HepG2 (cell line): ENCODE measurements around the gene IL1RL2. TPM values are rescaled to one million over a fixed set of nuclear protein-coding genes. Genes with fewer than 3 reads are reported as not detected.
A peak's percentile ranks its signal among the peaks of the same experiment; 100 is the strongest.

Experiments used
- AKNA ChIP-seq: sonication (generic); formaldehyde crosslinking; IDR thresholded peaks from 2 replicates; pipeline ENCODE4 v1.4.0; 2020; ENCODE audit warnings: missing genetic modification reagents, borderline replicate concordance
- FOXO1 ChIP-seq: sonication (generic); formaldehyde crosslinking; IDR thresholded peaks from 2 replicates; pipeline ENCODE4 v1.4.0; 2020; ENCODE audit warnings: missing genetic modification reagents
- HES4 ChIP-seq: sonication (generic); formaldehyde crosslinking; IDR thresholded peaks from 2 replicates; pipeline ENCODE4 v1.9.0; 2021; ENCODE audit warnings: mild to moderate bottlenecking, missing genetic modification reagents, borderline replicate concordance
- JUND ChIP-seq: sonication (generic); formaldehyde crosslinking; IDR thresholded peaks from 2 replicates; pipeline ENCODE4 v1.8.0; 2022; ENCODE audit warnings: mild to moderate bottlenecking, missing genetic modification reagents
- MTF2 ChIP-seq: sonication (generic); formaldehyde crosslinking; IDR thresholded peaks from 2 replicates; pipeline ENCODE4 v1.5.0; 2020; ENCODE audit warnings: missing genetic modification reagents, borderline replicate concordance
- REST ChIP-seq, 2 experiments: IDR thresholded peaks; 2 replicates each; pipeline ENCODE4 v1.6.1; 2011 to 2012; ENCODE audit warnings: low read length in 2 of 2, borderline replicate concordance in 1 of 2, low read depth in 1 of 2, mild to moderate bottlenecking in 1 of 2, moderate library complexity in 1 of 2
- SALL1 ChIP-seq: sonication (generic); formaldehyde crosslinking; IDR thresholded peaks from 2 replicates; pipeline ENCODE4 v1.8.0; 2022; ENCODE audit warnings: mild to moderate bottlenecking, missing genetic modification reagents
- SRY ChIP-seq: sonication (generic); formaldehyde crosslinking; IDR thresholded peaks from 2 replicates; pipeline ENCODE4 v1.8.0; 2022; ENCODE audit warnings: mild to moderate bottlenecking, missing genetic modification reagents
- STAT6 ChIP-seq: sonication (generic); formaldehyde crosslinking; IDR thresholded peaks from 2 replicates; pipeline ENCODE4 v1.4.0; 2020; ENCODE audit warnings: missing genetic modification reagents, mild to moderate bottlenecking, borderline replicate concordance
- ZBTB43 ChIP-seq: sonication (generic); formaldehyde crosslinking; conservative IDR thresholded peaks from 2 replicates; pipeline ENCODE4 v1.4.0; 2020; ENCODE audit warnings: missing genetic modification reagents
- ZNF251 ChIP-seq: sonication (generic); formaldehyde crosslinking; IDR thresholded peaks from 2 replicates; pipeline ENCODE4 v1.9.0; 2021; ENCODE audit warnings: mild to moderate bottlenecking, missing genetic modification reagents
- ZNF790 ChIP-seq: sonication (generic); formaldehyde crosslinking; IDR thresholded peaks from 2 replicates; pipeline ENCODE4 v1.8.0; 2022; ENCODE audit warnings: missing genetic modification reagents, mild to moderate bottlenecking, borderline replicate concordance
- ZNF879 ChIP-seq: sonication (generic); formaldehyde crosslinking; IDR thresholded peaks from 2 replicates; pipeline ENCODE4 v1.8.1; 2023; ENCODE audit warnings: missing genetic modification reagents
- ZNF891 ChIP-seq: sonication (generic); formaldehyde crosslinking; IDR thresholded peaks from 2 replicates; pipeline ENCODE4 v1.5.0; 2020; ENCODE audit warnings: mild to moderate bottlenecking, missing genetic modification reagents
- polyA plus RNA-seq, 8 experiments: library from polyadenylated mRNA; depleted of rRNA in 3 of 8; stranded (reverse) in 7 of 8; unstranded in 1 of 8; fragments of >200 nt; fragmentation: Illumina TruSeq in 4 of 8; extraction: Trizol in 4 of 8; gene quantifications; 2 replicates each; pipeline versions ENCODE4 v1.2.1 to v1.2.3, GENCODE V29; 2011 to 2016; ENCODE audit warnings: low read depth in 4 of 8, missing spikeins in 1 of 8, mixed read lengths in 1 of 8; ENCODE audit not compliant: insufficient read depth in 1 of 8
- total RNA-seq, 5 experiments: library from RNA; depleted of rRNA; stranded (reverse); fragments of >200 nt; fragmentation: Illumina TruSeq; extraction: Trizol; gene quantifications; 2 replicates each; pipeline ENCODE4 v1.2.3, GENCODE V29; 2016; ENCODE audit warnings: low read depth in 1 of 5

Gene IL1RL2
- total and polyA plus RNA-seq, 2 of the 13 experiments (the other 11 are each of a cell fraction or from before 2014, with no cell fraction given), result 0.03 TPM; not detected in 1

GRCh38 chr2:102240640-102241370 is 54.0 kb downstream of the IL1RL2 start (continued):
- TF ChIP-seq ZNF790, result no peak
- peak; percentile 86 for TF ChIP-seq FOXO1 (CRISPR knock-in tag)
- peak; percentile 69; the same call in 1 of the 2 replicates for TF ChIP-seq SRY
- 0 out of 2 replicates have a peak, but pooled peaks have one; percentile 39 for TF ChIP-seq ZBTB43 (CRISPR knock-in tag)
- no peak for TF ChIP-seq HES4 (CRISPR knock-in tag)
- TF ChIP-seq SALL1, result peak; percentile 98
- TF ChIP-seq STAT6 (CRISPR knock-in tag), result 0 out of 2 replicates have a peak, but pooled peaks have one; percentile 53
- TF ChIP-seq ZNF251 (CRISPR knock-in tag), result no peak
- peak; percentile 16 to 84 for TF ChIP-seq REST (IDR thresholded peaks at IDR 0.05; ENCODE audit: borderline replicate concordance in 1 of 2, low read depth in 1 of 2, low read length in 2 of 2)
- TF ChIP-seq AKNA, result no peak; the same call in 1 of the 2 replicates
- peak; percentile 70 for TF ChIP-seq JUND (CRISPR knock-in tag)
- peak; percentile 82; the same call in 1 of the 2 replicates for TF ChIP-seq MTF2 (CRISPR knock-in tag)
- TF ChIP-seq ZNF891 (CRISPR knock-in tag), result peak; percentile 59; the same call in 1 of the 2 replicates
- TF ChIP-seq ZNF879 (CRISPR knock-in tag), result no peak
